Measurements from ENCODE around the gene RNF32.

GRCh38 chr7:156673454-156673853, 32.9 kb downstream of the RNF32 start:
- TF ChIP-seq CTCF (IDR thresholded peaks at IDR 0.05; ENCODE audit: low read depth, low read length, missing input control) (no peak), RXRA (IDR thresholded peaks at IDR 0.05) (no peak), TAF1 (conservative IDR thresholded peaks at IDR 0.05) (no peak), MAX (IDR thresholded peaks at IDR 0.05) (no peak), SP1 (IDR thresholded peaks at IDR 0.05) (no peak), FOXA1 (IDR thresholded peaks at IDR 0.05) (no peak), RAD21 (IDR thresholded peaks at IDR 0.05) (no peak)
- TF ChIP-seq, protein P1, sequence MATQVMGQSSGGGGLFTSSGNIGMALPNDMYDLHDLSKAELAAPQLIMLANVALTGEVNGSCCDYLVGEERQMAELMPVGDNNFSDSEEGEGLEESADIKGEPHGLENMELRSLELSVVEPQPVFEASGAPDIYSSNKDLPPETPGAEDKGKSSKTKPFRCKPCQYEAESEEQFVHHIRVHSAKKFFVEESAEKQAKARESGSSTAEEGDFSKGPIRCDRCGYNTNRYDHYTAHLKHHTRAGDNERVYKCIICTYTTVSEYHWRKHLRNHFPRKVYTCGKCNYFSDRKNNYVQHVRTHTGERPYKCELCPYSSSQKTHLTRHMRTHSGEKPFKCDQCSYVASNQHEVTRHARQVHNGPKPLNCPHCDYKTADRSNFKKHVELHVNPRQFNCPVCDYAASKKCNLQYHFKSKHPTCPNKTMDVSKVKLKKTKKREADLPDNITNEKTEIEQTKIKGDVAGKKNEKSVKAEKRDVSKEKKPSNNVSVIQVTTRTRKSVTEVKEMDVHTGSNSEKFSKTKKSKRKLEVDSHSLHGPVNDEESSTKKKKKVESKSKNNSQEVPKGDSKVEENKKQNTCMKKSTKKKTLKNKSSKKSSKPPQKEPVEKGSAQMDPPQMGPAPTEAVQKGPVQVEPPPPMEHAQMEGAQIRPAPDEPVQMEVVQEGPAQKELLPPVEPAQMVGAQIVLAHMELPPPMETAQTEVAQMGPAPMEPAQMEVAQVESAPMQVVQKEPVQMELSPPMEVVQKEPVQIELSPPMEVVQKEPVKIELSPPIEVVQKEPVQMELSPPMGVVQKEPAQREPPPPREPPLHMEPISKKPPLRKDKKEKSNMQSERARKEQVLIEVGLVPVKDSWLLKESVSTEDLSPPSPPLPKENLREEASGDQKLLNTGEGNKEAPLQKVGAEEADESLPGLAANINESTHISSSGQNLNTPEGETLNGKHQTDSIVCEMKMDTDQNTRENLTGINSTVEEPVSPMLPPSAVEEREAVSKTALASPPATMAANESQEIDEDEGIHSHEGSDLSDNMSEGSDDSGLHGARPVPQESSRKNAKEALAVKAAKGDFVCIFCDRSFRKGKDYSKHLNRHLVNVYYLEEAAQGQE (IDR thresholded peaks at IDR 0.05), result no peak
